Prostate gland (tissue), 2 donors: ENCODE measurements around the gene NR2F2.

Experiments
- POLR2AphosphoS5 ChIP-seq: sonication (generic); formaldehyde crosslinking; IDR thresholded peaks from one replicate; pipeline ENCODE4 v1.6.1; 2017; ENCODE audit warnings: antibody characterized with exemption
- TF ChIP-seq, protein P1 (sequence below), 4 experiments: fragments of 200-600 bp in 2 of 4; fragments of 450-650 bp in 2 of 4; sonication (generic) in 2 of 4; IDR thresholded peaks; 1 replicate in 3 of 4; 2 replicates in 1 of 4; pipeline ENCODE4 v1.5.1; 2016 to 2019; ENCODE audit warnings: antibody characterized with exemption in 4 of 4, mild to moderate bottlenecking in 2 of 4, moderate library complexity in 2 of 4

DNA sequence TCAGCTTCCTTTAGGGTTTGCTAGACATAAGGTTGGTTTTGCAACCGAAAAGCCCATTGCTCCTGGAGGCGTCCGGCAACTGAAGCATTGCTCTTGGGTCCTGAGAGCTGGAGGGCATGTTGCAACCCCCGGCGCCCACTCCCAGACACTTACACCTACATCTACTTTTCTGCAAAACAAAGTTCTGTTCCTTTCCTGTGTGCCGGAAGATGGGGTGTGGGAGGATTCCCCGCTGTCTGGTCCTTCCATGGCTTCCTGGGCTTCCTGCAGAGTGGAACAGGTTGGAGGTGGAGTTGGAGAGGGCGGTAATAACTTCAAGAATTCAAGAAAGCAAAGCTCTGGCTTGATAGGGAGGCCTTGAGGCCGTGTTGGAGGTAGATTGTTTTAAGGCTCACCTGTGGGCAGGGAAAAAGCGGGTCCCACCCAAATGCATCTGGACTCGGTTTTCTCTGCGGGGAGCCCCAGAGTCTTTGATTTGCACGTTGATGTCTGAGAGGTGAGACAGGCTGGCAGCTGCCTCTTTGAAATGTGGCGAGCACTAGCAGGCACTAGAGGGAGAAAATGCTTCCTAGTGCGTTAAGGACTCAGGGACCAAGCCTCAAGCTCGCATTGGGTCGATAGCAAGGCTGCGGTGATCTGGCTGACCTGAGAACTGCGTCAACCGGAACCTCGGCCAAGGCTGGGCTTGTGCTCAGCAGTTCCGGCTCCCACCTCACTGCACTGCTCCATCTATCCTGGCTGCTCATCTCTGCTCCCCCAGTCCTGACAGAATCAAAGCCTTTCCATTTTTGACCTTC lies 39.5 kb downstream of the NR2F2 start:
- TF ChIP-seq, protein P1, sequence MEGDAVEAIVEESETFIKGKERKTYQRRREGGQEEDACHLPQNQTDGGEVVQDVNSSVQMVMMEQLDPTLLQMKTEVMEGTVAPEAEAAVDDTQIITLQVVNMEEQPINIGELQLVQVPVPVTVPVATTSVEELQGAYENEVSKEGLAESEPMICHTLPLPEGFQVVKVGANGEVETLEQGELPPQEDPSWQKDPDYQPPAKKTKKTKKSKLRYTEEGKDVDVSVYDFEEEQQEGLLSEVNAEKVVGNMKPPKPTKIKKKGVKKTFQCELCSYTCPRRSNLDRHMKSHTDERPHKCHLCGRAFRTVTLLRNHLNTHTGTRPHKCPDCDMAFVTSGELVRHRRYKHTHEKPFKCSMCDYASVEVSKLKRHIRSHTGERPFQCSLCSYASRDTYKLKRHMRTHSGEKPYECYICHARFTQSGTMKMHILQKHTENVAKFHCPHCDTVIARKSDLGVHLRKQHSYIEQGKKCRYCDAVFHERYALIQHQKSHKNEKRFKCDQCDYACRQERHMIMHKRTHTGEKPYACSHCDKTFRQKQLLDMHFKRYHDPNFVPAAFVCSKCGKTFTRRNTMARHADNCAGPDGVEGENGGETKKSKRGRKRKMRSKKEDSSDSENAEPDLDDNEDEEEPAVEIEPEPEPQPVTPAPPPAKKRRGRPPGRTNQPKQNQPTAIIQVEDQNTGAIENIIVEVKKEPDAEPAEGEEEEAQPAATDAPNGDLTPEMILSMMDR (IDR thresholded peaks at IDR 0.05): no peak
- TF ChIP-seq POLR2AphosphoS5: no peak
